ENCODE data around the gene ADCY7. TPM values are rescaled to one million over a fixed set of nuclear protein-coding genes. Genes with fewer than 3 reads are reported as not detected.

ADCY7 gene
- total RNA-seq, 4 donors from 2014 or later: 15.0 to 23.3 (median 16.9) TPM

GRCh38 chr16:50306287-50306686 lies 39.9 kb downstream of the ADCY7 start:
- peaks cover 10% of the 10 kb centered on the region for H3K36me3 ChIP-seq

DNA sequence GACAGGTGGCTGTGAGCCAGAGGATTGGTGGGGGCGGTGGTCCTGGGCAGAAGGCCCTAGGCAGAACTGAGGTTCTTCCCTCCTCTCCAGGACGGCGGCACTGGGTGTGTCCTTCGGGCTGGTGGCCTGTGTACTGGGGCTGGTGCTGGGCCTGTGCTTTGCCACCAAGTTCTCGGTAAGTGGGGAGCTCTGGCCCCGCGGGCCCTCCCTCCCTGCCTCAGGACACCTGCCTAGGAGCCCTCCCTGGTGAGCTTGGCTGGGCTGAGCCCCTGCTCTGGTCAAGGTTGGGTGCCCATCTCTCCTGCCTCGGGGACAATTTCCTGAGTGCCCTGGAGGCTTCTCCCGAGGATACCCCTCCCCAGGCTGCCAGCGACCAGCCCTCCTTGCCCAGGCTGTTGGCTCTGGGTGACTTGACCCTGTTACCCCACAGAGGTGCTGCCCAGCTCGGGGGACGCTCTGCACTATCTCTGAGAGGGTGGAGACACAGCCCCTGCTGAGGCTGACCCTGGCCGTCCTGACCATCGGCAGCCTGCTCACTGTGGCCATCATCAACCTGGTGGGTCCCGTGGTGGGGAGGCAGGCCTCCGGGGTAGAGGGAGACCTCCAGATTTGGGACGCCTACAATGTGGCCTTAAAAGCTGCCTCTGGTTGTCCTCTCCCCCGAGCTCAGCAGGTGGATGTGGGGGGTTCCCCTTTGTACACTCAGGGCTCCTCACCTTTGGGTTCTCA lies 42.0 kb downstream of the ADCY7 start:
- Histone ChIP-seq H3K27ac (no peak overlapping the region), H3K27me3 (no peaks in the 10 kb centered on the region), H3K4me1 (peaks cover 11% of the 10 kb centered on the region), H3K9me3 (no peaks in the 10 kb centered on the region), H3K4me3 (no peak overlapping the region), H3K36me3 (peaks cover 23% of the 10 kb centered on the region)
- 87% methylated on average over 8 of the region's 18 CpGs for WGBS
- TF ChIP-seq POLR2A (IDR thresholded peaks at IDR 0.05): no peak
- TF ChIP-seq POLR2AphosphoS5 (IDR thresholded peaks at IDR 0.05): no peak
- no peak for TF ChIP-seq CTCF (IDR thresholded peaks at IDR 0.05)
- TF ChIP-seq EP300 (IDR thresholded peaks at IDR 0.05): no peak
- DNase-seq (ENCODE audit: low spot score in 2 of 2): peak; percentile 62 to 78

More at GRCh38 chr16:50306287-50306686, 39.9 kb downstream of the ADCY7 start:
- no peak for TF ChIP-seq POLR2AphosphoS5 (IDR thresholded peaks at IDR 0.05)
- TF ChIP-seq EP300 (IDR thresholded peaks at IDR 0.05): no peak
- TF ChIP-seq CTCF (IDR thresholded peaks at IDR 0.05): no peak
- WGBS: 65% methylated on average over 7 of the region's 9 CpGs
- no peaks in the 10 kb centered on the region for H3K9me3 ChIP-seq
- peak; percentile 44 to 69 for DNase-seq (ENCODE audit: low spot score in 2 of 2)
- no peaks in the 10 kb centered on the region for H3K27me3 ChIP-seq
- no peak overlapping the region for H3K4me3 ChIP-seq
- no peak overlapping the region for H3K27ac ChIP-seq
- peaks cover 9% of the 10 kb centered on the region for H3K4me1 ChIP-seq

DNA sequence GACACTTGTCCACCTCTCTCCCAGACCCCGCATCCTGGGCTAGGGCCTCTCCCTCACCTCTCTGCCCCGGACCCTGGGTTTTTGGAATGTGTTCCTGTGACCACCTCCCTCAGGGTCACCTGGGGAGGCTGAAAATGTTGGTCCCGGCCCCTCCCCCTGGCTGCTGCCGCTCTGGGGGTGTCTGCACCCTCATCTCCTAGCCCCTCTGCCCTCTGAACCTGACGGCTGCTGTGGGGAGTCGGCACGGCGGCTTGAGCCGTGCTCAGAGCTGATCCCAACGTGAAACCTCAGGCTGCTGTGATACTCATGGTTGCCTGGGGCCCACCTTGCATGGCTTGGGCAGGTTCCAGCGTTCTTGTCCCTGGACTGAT lies 42.8 kb downstream of the ADCY7 start:
- Histone ChIP-seq H3K4me3 (no peak overlapping the region), H3K4me1 (peaks cover 11% of the 10 kb centered on the region), H3K9me3 (no peaks in the 10 kb centered on the region), H3K27me3 (no peaks in the 10 kb centered on the region), H3K27ac (no peak overlapping the region), H3K36me3 (peaks cover 30% of the 10 kb centered on the region)
- whole genome bisulfite sequencing: 69% methylated on average over 11 of the region's 11 CpGs
- no peak for TF ChIP-seq EP300 (IDR thresholded peaks at IDR 0.05)
- TF ChIP-seq POLR2AphosphoS5 (IDR thresholded peaks at IDR 0.05): no peak
- no peak for TF ChIP-seq CTCF (IDR thresholded peaks at IDR 0.05)
- TF ChIP-seq POLR2A (IDR thresholded peaks at IDR 0.05): no peak
- peak in 1 of 2 donors; percentile 66 for DNase-seq (ENCODE audit: low spot score in 2 of 2)

DNA sequence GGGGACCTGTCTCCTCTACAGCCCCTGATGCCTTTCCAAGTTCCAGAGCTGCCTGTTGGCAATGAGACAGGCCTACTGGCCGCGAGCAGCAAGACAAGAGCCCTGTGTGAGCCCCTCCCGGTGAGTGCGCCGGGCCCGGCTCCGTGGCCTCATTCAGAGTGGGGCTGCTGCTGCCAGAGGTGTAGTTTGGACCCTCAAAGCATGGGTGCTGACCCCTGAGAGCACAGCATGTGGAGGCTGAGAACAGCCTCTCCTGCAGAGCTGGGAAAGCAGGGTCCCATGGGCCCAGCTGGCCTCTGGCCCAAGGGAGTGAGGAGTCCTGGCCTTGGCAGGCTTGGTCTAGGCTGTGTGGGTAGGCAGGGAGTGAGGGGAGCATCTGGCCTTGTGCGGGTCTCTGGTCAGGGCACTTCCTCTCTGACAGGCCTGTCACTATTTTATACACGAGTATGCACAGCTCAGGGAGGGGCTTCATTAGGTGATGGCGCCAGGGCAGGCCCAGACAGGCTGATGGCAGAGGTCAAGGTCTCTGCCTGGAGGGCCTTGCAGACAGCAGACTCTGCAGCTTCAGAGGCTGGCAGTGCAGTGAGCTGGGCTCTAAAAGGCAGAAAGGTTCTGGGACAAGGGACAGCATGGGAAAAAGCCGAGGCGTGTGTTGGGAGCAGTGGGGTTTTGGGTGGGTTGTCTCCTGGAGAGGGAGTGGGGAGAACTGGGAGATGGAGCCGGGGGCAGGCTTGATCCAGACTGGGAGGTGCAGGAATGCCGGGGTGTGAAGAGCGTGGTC lies 43.4 kb downstream of the ADCY7 start:
- peak in 1 of 2 donors; percentile 67 for DNase-seq (ENCODE audit: low spot score in 2 of 2)

More for the DNA sequence above, 43.4 kb downstream of the ADCY7 start:
- H3K27me3 ChIP-seq: no peaks in the 10 kb centered on the region
- H3K27ac ChIP-seq: no peak overlapping the region
- H3K36me3 ChIP-seq: peaks cover 31% of the 10 kb centered on the region
- WGBS: 60% methylated on average over 13 of the region's 15 CpGs
- peaks cover 11% of the 10 kb centered on the region for H3K4me1 ChIP-seq
- H3K4me3 ChIP-seq: no peak overlapping the region
- no peak for TF ChIP-seq EP300 (IDR thresholded peaks at IDR 0.05)
- TF ChIP-seq POLR2A (IDR thresholded peaks at IDR 0.05): no peak
- no peak for TF ChIP-seq CTCF (IDR thresholded peaks at IDR 0.05)
- no peak for TF ChIP-seq POLR2AphosphoS5 (IDR thresholded peaks at IDR 0.05)
- no peaks in the 10 kb centered on the region for H3K9me3 ChIP-seq
